Activated CD8-positive, alpha-beta T cell treated with anti-CD3 and anti-CD28 coated beads for 36 hours (primary cell): ENCODE measurements around the gene BNC1. TPM values are rescaled to one million over a fixed set of nuclear protein-coding genes. Genes with fewer than 3 reads are reported as not detected.

Experiments used
- ATAC-seq: fragments of 200-7000 bp; cut with Tn5 transposase; one replicate; pipeline ENCODE4 v1.10.0; 2021; ENCODE audit warnings: mild to moderate bottlenecking, moderate library complexity
- CTCF ChIA-PET: fragments of 350-600 bp; sonication (Branson Sonifier 250); formaldehyde crosslinking; loops from one replicate; lab custom pipeline; 2021; ENCODE audit warnings: antibody characterized with exemption; lab: Charles Lee
- POLR2A ChIA-PET: fragments of 350-600 bp; sonication (Branson Sonifier 250); formaldehyde crosslinking; loops from one replicate; lab custom pipeline; 2021; ENCODE audit warnings: antibody characterized with exemption; lab: Charles Lee
- DNase-seq: peaks from one replicate; pipeline ENCODE4 v3.0.0-alpha.2; 2020
- H3K27ac Mint-ChIP-seq: one replicate; pipeline ENCODE4 v1.8.0; 2021; ENCODE audit warnings: mild to moderate bottlenecking, mixed read lengths
- H3K27me3 Mint-ChIP-seq: one replicate; pipeline ENCODE4 v1.8.0; 2021; ENCODE audit warnings: mixed read lengths
- H3K36me3 Mint-ChIP-seq: one replicate; pipeline ENCODE4 v1.8.0; 2021; ENCODE audit warnings: low read depth, mixed read lengths
- H3K4me1 Mint-ChIP-seq: one replicate; pipeline ENCODE4 v1.8.0; 2021; ENCODE audit warnings: low read depth, mixed read lengths
- H3K4me3 Mint-ChIP-seq: one replicate; pipeline ENCODE4 v1.8.0; 2021; ENCODE audit warnings: mild to moderate bottlenecking, moderate library complexity, mixed read lengths
- H3K9me3 Mint-ChIP-seq: one replicate; pipeline ENCODE4 v1.8.0; 2021; ENCODE audit warnings: mixed read lengths
- CTCF ChIP-seq: fragments of 200-600 bp; IDR thresholded peaks from one replicate; pipeline ENCODE4 v1.8.0; 2022; ENCODE audit warnings: antibody characterized with exemption, mild to moderate bottlenecking
- intact Hi-C: fragments of 100-400 bp; cut with micrococcal nuclease; formaldehyde crosslinking; loops from one replicate; pipeline ENCODE4 v1.10.0; 2022
- total RNA-seq, 2 experiments: library from RNA; stranded (reverse); gene quantifications; one replicate each; pipeline ENCODE4 v1.2.3, GENCODE V29; 2021

Gene BNC1
- total RNA-seq, 2 experiments from 2014 or later = not detected

GRCh38 chr15:83250781-83251180, 33.7 kb downstream of the BNC1 start:
- ChIA-PET CTCF (interaction anchor here (1.8 kb wide), 1 partner anchor 130 kb away, joined by 5 read pairs; no protein-coding TSS in a partner anchor), POLR2A (no interaction called here)
- no peak for TF ChIP-seq CTCF
- Mint-ChIP-seq H3K4me3 (no peak overlapping the region), H3K9me3 (no peaks in the 10 kb centered on the region), H3K4me1 (no peaks in the 10 kb centered on the region), H3K27ac (no peak overlapping the region), H3K36me3 (no peaks in the 10 kb centered on the region), H3K27me3 (peaks cover 43% of the 10 kb centered on the region)
- no peak for ATAC-seq
- intact Hi-C loops = loop anchor here (10.0 kb wide), 1 partner anchor 304 kb away; no protein-coding TSS in a partner anchor
- DNase-seq = no peak

GRCh38 chr15:83249030-83249343, 35.5 kb downstream of the BNC1 start:
- Mint-ChIP-seq H3K27me3 (peaks cover 38% of the 10 kb centered on the region), H3K4me1 (no peaks in the 10 kb centered on the region), H3K27ac (no peak overlapping the region), H3K4me3 (no peak overlapping the region), H3K36me3 (no peaks in the 10 kb centered on the region), H3K9me3 (no peaks in the 10 kb centered on the region)
- no peak for DNase-seq
- intact Hi-C loops = loop anchor here (5.0 kb wide), 1 partner anchor 133 kb away; no protein-coding TSS in a partner anchor
- ATAC-seq = no peak
- POLR2A ChIA-PET = no interaction called here
- CTCF ChIA-PET = interaction anchor here (0.7 to 3.6 kb wide), 34 partner anchors 10 to 423 kb away, joined by 3 to 36 read pairs (median 4); no protein-coding TSS in a partner anchor
- no peak for TF ChIP-seq CTCF

- TF ChIP-seq CTCF = peak; percentile 99
- H3K9me3 Mint-ChIP-seq = no peaks in the 10 kb centered on the region
- ATAC-seq (peak; percentile 39), DNase-seq (peak; percentile 34)
- H3K4me3 Mint-ChIP-seq = no peak overlapping the region
- no peak overlapping the region for H3K27ac Mint-ChIP-seq
- peaks cover 37% of the 10 kb centered on the region for H3K27me3 Mint-ChIP-seq
- CTCF ChIA-PET = interaction anchor here (0.7 to 3.6 kb wide), 43 partner anchors 9 to 423 kb away, joined by 3 to 36 read pairs (median 4); partner anchors contain the start of gene C15orf40
- H3K4me1 Mint-ChIP-seq = no peaks in the 10 kb centered on the region
- H3K36me3 Mint-ChIP-seq = no peaks in the 10 kb centered on the region
- POLR2A ChIA-PET = no interaction called here
- intact Hi-C loops = loop anchor here (1.0 to 5.0 kb wide), 2 partner anchors 134 to 188 kb away; no protein-coding TSS in a partner anchor
Observed at GRCh38 chr15:83248151-83249029, 36.1 kb downstream of the BNC1 start.

GRCh38 chr15:83243634-83244033, 40.8 kb downstream of the BNC1 start:
- H3K27me3 Mint-ChIP-seq = peaks cover 29% of the 10 kb centered on the region
- peaks cover 5% of the 10 kb centered on the region for H3K9me3 Mint-ChIP-seq
- intact Hi-C loops = no loop called here
- no peaks in the 10 kb centered on the region for H3K36me3 Mint-ChIP-seq
- ChIA-PET CTCF (interaction anchor here (1.7 to 2.1 kb wide), 2 partner anchors 20 to 233 kb away, joined by 4 read pairs; partner anchors contain the start of gene C15orf40), POLR2A (no interaction called here)
- TF ChIP-seq CTCF = no peak
- H3K4me3 Mint-ChIP-seq = no peak overlapping the region
- no peak overlapping the region for H3K27ac Mint-ChIP-seq
- no peak for DNase-seq
- H3K4me1 Mint-ChIP-seq = no peaks in the 10 kb centered on the region
- ATAC-seq = no peak

GRCh38 chr15:83230242-83230641, 54.2 kb downstream of the BNC1 start:
- ChIA-PET POLR2A (no interaction called here), CTCF (no interaction called here)
- Mint-ChIP-seq H3K27ac (no peak overlapping the region), H3K27me3 (no peaks in the 10 kb centered on the region), H3K9me3 (no peaks in the 10 kb centered on the region), H3K36me3 (no peaks in the 10 kb centered on the region), H3K4me3 (no peak overlapping the region), H3K4me1 (no peaks in the 10 kb centered on the region)
- no peak for ATAC-seq
- no peak for DNase-seq
- intact Hi-C loops = no loop called here
- no peak for TF ChIP-seq CTCF
